Breast epithelium (tissue), 3 donors: ENCODE results near the gene POTEF.
"Not testable (repeated sequence)": the region's sequence is repeated elsewhere in the genome, so short reads cannot be mapped to it uniquely, and the experiment has no call there.

Source experiments
- POLR2A ChIP-seq: fragments of 450-650 bp; IDR thresholded peaks from one replicate; pipeline ENCODE4 v1.6.1; 2016; ENCODE audit warnings: antibody characterized with exemption, mild to moderate bottlenecking, moderate library complexity
- POLR2AphosphoS5 ChIP-seq, 3 donors: sonication (generic); formaldehyde crosslinking; IDR thresholded peaks; one replicate each; pipeline ENCODE4 v1.6.1; 2017; ENCODE audit warnings: antibody characterized with exemption in 3 of 3
- TF ChIP-seq, protein P1 (sequence below), 3 donors: fragments of 450-650 bp; IDR thresholded peaks; one replicate each; pipeline ENCODE4 v1.5.1; 2016 to 2017; ENCODE audit warnings: antibody characterized with exemption in 3 of 3, mild to moderate bottlenecking in 3 of 3, moderate library complexity in 3 of 3

DNA sequence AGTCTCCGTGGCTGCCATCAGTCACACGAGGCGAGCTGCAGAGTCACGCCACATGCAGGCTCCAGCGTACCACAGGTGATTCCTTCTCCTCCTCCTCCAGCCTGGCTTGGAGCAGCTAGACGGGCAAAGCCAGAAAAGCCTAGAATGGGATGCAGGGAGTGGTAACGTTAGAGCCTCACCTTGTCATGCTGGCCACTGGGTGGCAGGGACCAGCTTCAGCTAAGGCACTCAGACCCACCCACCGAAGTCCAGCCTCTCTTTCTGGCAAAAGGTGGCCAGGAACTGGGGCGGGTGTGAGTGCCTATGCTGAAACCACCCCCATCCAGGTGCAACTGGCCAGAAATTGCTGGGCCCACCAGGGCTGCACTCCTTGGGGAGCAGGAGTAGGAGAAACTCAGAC lies 1.3 kb downstream of the POTEF start:
- TF ChIP-seq, protein P1, sequence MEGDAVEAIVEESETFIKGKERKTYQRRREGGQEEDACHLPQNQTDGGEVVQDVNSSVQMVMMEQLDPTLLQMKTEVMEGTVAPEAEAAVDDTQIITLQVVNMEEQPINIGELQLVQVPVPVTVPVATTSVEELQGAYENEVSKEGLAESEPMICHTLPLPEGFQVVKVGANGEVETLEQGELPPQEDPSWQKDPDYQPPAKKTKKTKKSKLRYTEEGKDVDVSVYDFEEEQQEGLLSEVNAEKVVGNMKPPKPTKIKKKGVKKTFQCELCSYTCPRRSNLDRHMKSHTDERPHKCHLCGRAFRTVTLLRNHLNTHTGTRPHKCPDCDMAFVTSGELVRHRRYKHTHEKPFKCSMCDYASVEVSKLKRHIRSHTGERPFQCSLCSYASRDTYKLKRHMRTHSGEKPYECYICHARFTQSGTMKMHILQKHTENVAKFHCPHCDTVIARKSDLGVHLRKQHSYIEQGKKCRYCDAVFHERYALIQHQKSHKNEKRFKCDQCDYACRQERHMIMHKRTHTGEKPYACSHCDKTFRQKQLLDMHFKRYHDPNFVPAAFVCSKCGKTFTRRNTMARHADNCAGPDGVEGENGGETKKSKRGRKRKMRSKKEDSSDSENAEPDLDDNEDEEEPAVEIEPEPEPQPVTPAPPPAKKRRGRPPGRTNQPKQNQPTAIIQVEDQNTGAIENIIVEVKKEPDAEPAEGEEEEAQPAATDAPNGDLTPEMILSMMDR (IDR thresholded peaks at IDR 0.05), result not testable (repeated sequence)
- not testable (repeated sequence) for TF ChIP-seq POLR2A; POLR2AphosphoS5 (IDR thresholded peaks at IDR 0.05)
